Neutrophil (primary cell): ENCODE measurements around the gene GABRB3.

ENCODE experiments used
- H3K27ac ChIP-seq: fragments of 200-600 bp; sonication (generic); 2 replicates; pipeline ENCODE4 v1.5.1; 2016; ENCODE audit warnings: mild to moderate bottlenecking, moderate library complexity
- H3K27me3 ChIP-seq: fragments of 200-600 bp; sonication (generic); 2 replicates; pipeline ENCODE4 v1.6.0; 2016; ENCODE audit warnings: mild to moderate bottlenecking
- H3K36me3 ChIP-seq: fragments of 200-600 bp; sonication (generic); 2 replicates; pipeline ENCODE4 v1.5.1; 2017
- H3K4me1 ChIP-seq, 2 experiments: fragments of 200-600 bp in 1 of 2; sonication (generic) in 1 of 2; 1 replicate in 1 of 2; 2 replicates in 1 of 2; pipeline versions ENCODE4 v1.5.1 to v1.6.1; 2013 to 2016; ENCODE audit warnings: low read depth in 1 of 2, low read length in 1 of 2, mild to moderate bottlenecking in 1 of 2, moderate library complexity in 1 of 2; ENCODE audit not compliant: control insufficient read depth in 1 of 2, insufficient read depth in 1 of 2
- H3K4me3 ChIP-seq, 2 experiments: fragments of 200-600 bp in 1 of 2; sonication (generic) in 1 of 2; 1 replicate in 1 of 2; 2 replicates in 1 of 2; pipeline ENCODE4 v1.5.1; 2013 to 2016; ENCODE audit warnings: low read depth in 1 of 2, low read length in 1 of 2, mild to moderate bottlenecking in 1 of 2, moderate library complexity in 1 of 2
- H3K9me3 ChIP-seq: fragments of 200-600 bp; sonication (generic); 2 replicates; pipeline ENCODE4 v1.5.1; 2016
- CTCF ChIP-seq: fragments of 200-600 bp; sonication (generic); IDR thresholded peaks from 2 replicates; pipeline ENCODE4 v1.5.1; 2016; ENCODE audit warnings: antibody characterized with exemption

Gene GABRB3

GRCh38 chr15:26712335-26712734 lies 60.5 kb downstream of the GABRB3 start:
- H3K9me3 ChIP-seq, result no peaks in the 10 kb centered on the region
- no peaks in the 10 kb centered on the region for H3K36me3 ChIP-seq
- H3K27ac ChIP-seq, result no peak overlapping the region
- no peaks in the 10 kb centered on the region for H3K4me1 ChIP-seq
- H3K4me3 ChIP-seq, result no peak overlapping the region
- no peak for TF ChIP-seq CTCF
- H3K27me3 ChIP-seq, result no peaks in the 10 kb centered on the region

GRCh38 chr15:26711445-26711844 lies 61.4 kb downstream of the GABRB3 start:
- Histone ChIP-seq H3K4me3 (no peak overlapping the region), H3K27ac (no peak overlapping the region), H3K27me3 (no peaks in the 10 kb centered on the region), H3K9me3 (no peaks in the 10 kb centered on the region), H3K36me3 (no peaks in the 10 kb centered on the region), H3K4me1 (no peaks in the 10 kb centered on the region)
- no peak for TF ChIP-seq CTCF

- TF ChIP-seq CTCF, result no peak
- Histone ChIP-seq H3K9me3 (no peaks in the 10 kb centered on the region), H3K4me1 (no peaks in the 10 kb centered on the region), H3K4me3 (no peak overlapping the region), H3K27ac (no peak overlapping the region), H3K36me3 (no peaks in the 10 kb centered on the region), H3K27me3 (no peaks in the 10 kb centered on the region)
Observed at GRCh38 chr15:26702381-26702780, 70.5 kb downstream of the GABRB3 start.

GRCh38 chr15:26698555-26698954 lies 74.3 kb downstream of the GABRB3 start:
- TF ChIP-seq CTCF, result no peak
- no peak overlapping the region for H3K4me3 ChIP-seq
- H3K9me3 ChIP-seq, result no peaks in the 10 kb centered on the region
- no peak overlapping the region for H3K27ac ChIP-seq
- no peaks in the 10 kb centered on the region for H3K27me3 ChIP-seq
- no peaks in the 10 kb centered on the region for H3K36me3 ChIP-seq
- H3K4me1 ChIP-seq, result no peaks in the 10 kb centered on the region

- Histone ChIP-seq H3K27me3 (no peaks in the 10 kb centered on the region), H3K9me3 (no peaks in the 10 kb centered on the region), H3K36me3 (no peaks in the 10 kb centered on the region), H3K27ac (no peak overlapping the region), H3K4me3 (no peak overlapping the region), H3K4me1 (no peaks in the 10 kb centered on the region)
- no peak for TF ChIP-seq CTCF
Observed at GRCh38 chr15:26697913-26698312, 75.0 kb downstream of the GABRB3 start.

GRCh38 chr15:26691249-26691648 lies 81.6 kb downstream of the GABRB3 start:
- Histone ChIP-seq H3K4me3 (no peak overlapping the region), H3K36me3 (no peaks in the 10 kb centered on the region), H3K9me3 (no peaks in the 10 kb centered on the region), H3K27ac (no peak overlapping the region), H3K4me1 (no peaks in the 10 kb centered on the region), H3K27me3 (no peaks in the 10 kb centered on the region)
- no peak for TF ChIP-seq CTCF
